HepG2 (cell line): ENCODE measurements around the gene TESK1. TPM values are rescaled to one million over a fixed set of nuclear protein-coding genes. Genes with fewer than 3 reads are reported as not detected.

Experiments used
- ATM ChIP-seq: fragments of 450-650 bp; IDR thresholded peaks from 2 replicates; pipeline ENCODE4 v1.7.1; 2017; ENCODE audit warnings: mild to moderate bottlenecking, borderline replicate concordance
- FUBP1 ChIP-seq: sonication (generic); formaldehyde crosslinking; IDR thresholded peaks from 2 replicates; pipeline ENCODE4 v1.5.1; 2020; ENCODE audit warnings: missing genetic modification reagents, mild to moderate bottlenecking, borderline replicate concordance
- JARID2 ChIP-seq: sonication (generic); formaldehyde crosslinking; IDR thresholded peaks from 2 replicates; pipeline ENCODE4 v1.8.1; 2023; ENCODE audit warnings: missing genetic modification reagents, inconsistent platforms; ENCODE audit not compliant: insufficient replicate concordance
- NPAS2 ChIP-seq: sonication (generic); formaldehyde crosslinking; IDR thresholded peaks from 2 replicates; pipeline ENCODE4 v1.8.0; 2022; ENCODE audit warnings: mild to moderate bottlenecking, missing genetic modification reagents, borderline replicate concordance
- PAXIP1 ChIP-seq: sonication (generic); formaldehyde crosslinking; conservative IDR thresholded peaks from 2 replicates; pipeline ENCODE4 v1.4.0; 2020; ENCODE audit warnings: mild to moderate bottlenecking, missing genetic modification reagents, moderate library complexity
- PRDM10 ChIP-seq: sonication (generic); formaldehyde crosslinking; IDR thresholded peaks from 2 replicates; pipeline ENCODE4 v1.4.0; 2020; ENCODE audit warnings: low read depth, missing genetic modification reagents
- SMARCE1 ChIP-seq: fragments of 450-650 bp; IDR thresholded peaks from 2 replicates; pipeline ENCODE4 v1.6.1; 2017; ENCODE audit warnings: borderline replicate concordance
- TMF1 ChIP-seq: sonication (generic); formaldehyde crosslinking; IDR thresholded peaks from 2 replicates; pipeline ENCODE4 v1.8.1; 2022; ENCODE audit warnings: low read depth, missing genetic modification reagents
- ZFAT ChIP-seq: sonication (generic); formaldehyde crosslinking; conservative IDR thresholded peaks from 2 replicates; pipeline ENCODE4 v1.8.1; 2023; ENCODE audit warnings: missing genetic modification reagents, inconsistent platforms
- ZGPAT ChIP-seq: IDR thresholded peaks from 2 replicates; pipeline ENCODE4 v1.6.1; 2016; ENCODE audit warnings: mild to moderate bottlenecking
- ZNF550 ChIP-seq: sonication (generic); formaldehyde crosslinking; IDR thresholded peaks from 2 replicates; pipeline ENCODE4 v1.4.0; 2020; ENCODE audit warnings: mild to moderate bottlenecking, missing genetic modification reagents, borderline replicate concordance
- ZNF746 ChIP-seq: sonication (generic); formaldehyde crosslinking; IDR thresholded peaks from 2 replicates; pipeline ENCODE4 v1.8.0; 2022; ENCODE audit warnings: mild to moderate bottlenecking, missing genetic modification reagents
- polyA plus RNA-seq, 8 experiments: library from polyadenylated mRNA; depleted of rRNA in 3 of 8; stranded (reverse) in 7 of 8; unstranded in 1 of 8; fragments of >200 nt; fragmentation: Illumina TruSeq in 4 of 8; extraction: Trizol in 4 of 8; gene quantifications; 2 replicates each; pipeline versions ENCODE4 v1.2.1 to v1.2.3, GENCODE V29; 2011 to 2016; ENCODE audit warnings: low read depth in 4 of 8, missing spikeins in 1 of 8, mixed read lengths in 1 of 8; ENCODE audit not compliant: insufficient read depth in 1 of 8
- total RNA-seq, 5 experiments: library from RNA; depleted of rRNA; stranded (reverse); fragments of >200 nt; fragmentation: Illumina TruSeq; extraction: Trizol; gene quantifications; 2 replicates each; pipeline ENCODE4 v1.2.3, GENCODE V29; 2016; ENCODE audit warnings: low read depth in 1 of 5

TESK1 gene
- total and polyA plus RNA-seq, 2 of the 13 experiments (the other 11 are each of a cell fraction or from before 2014, with no cell fraction given): 7.3 to 13.6 TPM

- TF ChIP-seq PAXIP1 (CRISPR knock-in tag) (peak; percentile 82), ATM (no peak), PRDM10 (CRISPR knock-in tag) (peak; percentile 80), SMARCE1 (no peak), ZNF746 (CRISPR knock-in tag) (peak; percentile 91), JARID2 (CRISPR knock-in tag) (peak; percentile 81), ZNF550 (peak; percentile 86; the same call in 1 of the 2 replicates), ZGPAT (CRISPR knock-in tag) (peak; percentile 97), TMF1 (CRISPR knock-in tag) (peak; percentile 94), FUBP1 (CRISPR knock-in tag) (no peak), NPAS2 (CRISPR knock-in tag) (0 out of 2 replicates have a peak, but pooled peaks have one; percentile 74), ZFAT (CRISPR knock-in tag) (peak; percentile 87; the same call in 1 of the 2 replicates)
Observed at GRCh38 chr9:35657546-35658136, 52.6 kb downstream of the TESK1 start, which contains the start of gene RMRP (continued).
